ENCODE results near the gene IDH1.

IDH1 gene

GRCh38 chr2:208208335-208209085, 46.4 kb downstream of the IDH1 start:
- no peak for DNase-seq

- DNase-seq = no peak
These were observed 47.1 kb downstream of the IDH1 start for GRCh38 chr2:208207769-208208168.

DNA sequence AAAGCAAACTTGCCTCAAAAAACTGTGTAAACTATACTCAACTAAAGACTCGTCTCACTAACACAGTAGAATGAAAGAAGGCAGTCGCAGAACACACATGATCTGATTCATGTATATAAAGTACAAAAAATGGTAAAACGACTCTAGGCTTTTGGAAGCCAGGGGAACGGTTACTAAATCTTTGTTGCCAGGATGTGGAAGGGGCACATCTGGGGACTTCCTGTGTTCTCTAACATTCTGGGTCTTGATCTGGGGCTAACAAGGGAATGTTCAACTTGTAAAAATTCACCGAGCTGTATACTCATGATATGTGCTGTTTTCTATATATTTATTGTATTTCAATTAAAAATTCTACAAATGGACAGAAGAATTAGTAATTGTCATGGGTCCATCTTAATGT, 50.7 kb downstream of the IDH1 start:
- no peak for DNase-seq

DNA sequence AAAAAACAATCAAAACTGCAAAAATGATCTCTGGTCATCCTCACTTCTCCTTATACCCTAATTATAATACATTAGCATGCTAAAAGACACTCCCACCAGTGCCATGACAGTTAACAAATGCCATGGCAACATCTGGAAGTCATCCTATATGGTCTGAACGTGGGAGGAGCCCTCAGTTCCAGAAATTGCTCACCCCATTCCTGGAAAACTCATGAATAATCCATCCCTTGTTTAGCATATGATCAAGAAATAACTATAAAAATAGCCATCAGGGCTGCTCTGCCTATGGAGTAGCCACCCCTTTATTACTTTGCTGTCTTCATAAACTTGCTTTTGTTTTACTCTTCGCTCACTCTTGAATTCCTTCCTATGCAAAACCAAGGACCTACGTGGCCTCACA, 59.3 kb downstream of the IDH1 start:
- no peak for DNase-seq

- no peak for DNase-seq
These were observed 62.1 kb downstream of the IDH1 start for GRCh38 chr2:208192611-208193236.

DNA sequence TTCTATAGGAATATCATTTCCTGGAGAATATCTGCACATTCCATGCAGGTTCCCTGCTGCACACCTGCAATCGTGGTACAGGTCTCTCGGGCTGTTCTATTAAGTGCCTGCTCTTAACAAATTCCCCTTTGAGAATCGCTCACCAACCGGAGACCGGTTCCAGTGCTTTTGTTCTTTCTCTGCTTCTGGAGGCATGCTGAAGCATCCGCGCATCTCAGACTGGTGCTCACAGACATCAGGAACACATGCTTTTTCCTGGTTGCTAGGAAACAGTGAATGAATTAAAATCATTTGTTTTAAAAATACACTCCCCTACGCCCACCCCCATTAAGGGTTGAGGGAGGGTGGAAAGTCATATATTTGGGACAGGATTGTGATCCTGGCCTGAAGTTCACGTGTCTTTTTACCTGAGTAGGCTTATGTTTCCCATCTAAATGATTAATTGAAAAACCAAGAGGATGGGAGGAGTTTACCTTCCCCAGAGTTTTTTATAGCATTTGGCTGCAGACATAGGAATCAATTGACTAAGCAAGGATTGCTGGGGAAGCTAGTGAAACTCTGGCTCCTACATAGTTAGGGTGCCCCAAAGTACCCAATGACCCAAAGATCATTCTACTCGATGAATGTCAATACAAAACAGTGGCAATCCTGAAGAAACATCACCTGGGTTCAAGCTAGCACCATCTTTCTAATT, 64.9 kb downstream of the IDH1 start, which contains the start of gene C2orf80:
TSS of gene C2orf80 (minus strand) at position 221 of the 694 bp plus-strand sequence. CDS start 3,044 bp downstream, outside the sequence.
- no peak for DNase-seq

GRCh38 chr2:208189069-208189809, 65.6 kb downstream of the IDH1 start:
- DNase-seq = no peak

DNA sequence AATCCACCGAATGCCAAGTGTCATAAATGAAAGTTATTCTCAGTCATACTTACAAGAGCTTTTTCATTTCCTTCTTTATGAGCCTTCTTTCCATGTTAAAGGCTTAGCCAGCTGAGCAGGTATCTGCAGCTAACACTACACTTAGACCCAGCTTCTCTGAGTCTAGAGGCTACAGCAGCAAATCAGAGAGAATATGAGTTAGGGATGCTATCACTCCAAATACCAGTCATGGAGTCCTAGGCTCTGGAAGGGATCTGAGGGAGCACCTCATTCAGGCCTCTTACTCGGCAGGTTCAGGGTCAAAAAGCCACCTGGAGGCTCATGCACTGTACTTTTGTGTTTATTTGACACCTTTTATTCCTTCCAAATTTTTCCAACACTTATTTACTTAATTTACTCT, 68.0 kb downstream of the IDH1 start:
- DNase-seq = no peak

DNA sequence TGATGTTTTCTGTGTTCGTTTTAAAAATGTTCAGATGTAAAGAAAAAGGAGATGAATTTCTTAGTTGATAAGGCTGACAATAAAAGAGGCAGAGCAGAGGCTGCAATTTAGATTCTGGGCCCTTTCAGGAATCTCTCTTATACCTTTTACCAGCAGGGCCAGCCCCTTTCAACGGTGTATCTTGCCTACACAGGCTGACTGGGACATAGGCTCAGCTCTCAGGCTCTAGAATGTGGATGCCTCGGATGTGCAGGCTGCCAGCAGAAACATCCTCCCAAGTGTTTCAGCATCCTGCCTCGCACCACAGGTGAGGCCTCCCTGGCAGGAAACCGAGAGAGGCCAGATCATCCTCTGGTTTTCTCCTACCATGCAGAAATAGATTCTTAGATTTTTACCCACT, 68.4 kb downstream of the IDH1 start:
- DNase-seq = no peak

Measured in NCI-H524 treated with DMSO at 0.1 percent for 48 hours (cell line).